CD4-positive, alpha-beta T cell treated with Interleukin-10 for 1 hour (primary cell): Measurements from ENCODE around the gene ODAD3.
"Not testable (repeated sequence)": the region's sequence is repeated elsewhere in the genome, so short reads cannot be mapped to it uniquely, and the experiment has no call there.

Source experiments
- DNase-seq: peaks from one replicate; pipeline ENCODE4 v3.0.0-alpha.2; 2020

Gene ODAD3

GRCh38 chr19:11435057-11435832 lies at the start of gene ODAD3, which contains the start of gene PRKCSH:
ODAD3 (minus strand) TSS chr19:11435121; CDS start chr19:11435016, 105 bp downstream.
PRKCSH (plus strand) TSS chr19:11435635; CDS start chr19:11436118, 483 bp downstream.
- peak; percentile 99 for DNase-seq

GRCh38 chr19:11483366-11484111 lies 48.6 kb upstream of the ODAD3 start:
- no peak for DNase-seq

GRCh38 chr19:11482384-11483050 lies 47.6 kb upstream of the ODAD3 start:
- DNase-seq, result peak; percentile 90

- peak; percentile 74 for DNase-seq
Observed at GRCh38 chr19:11481534-11482383, 46.8 kb upstream of the ODAD3 start.

- peak; percentile 5 for DNase-seq
Observed at GRCh38 chr19:11480715-11481533, 46.0 kb upstream of the ODAD3 start, which contains the start of gene ELAVL3. ELAVL3 (minus strand) TSS chr19:11481046; CDS start chr19:11480608, 438 bp downstream.

- no peak for DNase-seq
Observed at GRCh38 chr19:11479898-11480714, 45.2 kb upstream of the ODAD3 start.

- peak; percentile 15 for DNase-seq
Observed at GRCh38 chr19:11479090-11479897, 44.4 kb upstream of the ODAD3 start.

- no peak for DNase-seq
Observed at GRCh38 chr19:11478167-11479089, 43.5 kb upstream of the ODAD3 start.

- no peak for DNase-seq
Observed at GRCh38 chr19:11475861-11476260, 40.9 kb upstream of the ODAD3 start.

- not testable (repeated sequence) for DNase-seq
Observed at GRCh38 chr19:11475343-11475742, 40.4 kb upstream of the ODAD3 start.

GRCh38 chr19:11473725-11474124 lies 38.8 kb upstream of the ODAD3 start:
- DNase-seq, result no peak

- DNase-seq, result not testable (repeated sequence)
Observed at GRCh38 chr19:11468266-11468845, 33.4 kb upstream of the ODAD3 start.

GRCh38 chr19:11465600-11465999 lies 30.7 kb upstream of the ODAD3 start:
- DNase-seq, result no peak

- DNase-seq, result no peak
Observed at GRCh38 chr19:11464333-11465265, 29.7 kb upstream of the ODAD3 start.

GRCh38 chr19:11463391-11463790 lies 28.5 kb upstream of the ODAD3 start:
- no peak for DNase-seq

GRCh38 chr19:11461453-11461852 lies 26.5 kb upstream of the ODAD3 start:
- no peak for DNase-seq

GRCh38 chr19:11460207-11460606 lies 25.3 kb upstream of the ODAD3 start:
- DNase-seq, result no peak
